Liver (tissue), 9 donors: ENCODE measurements around the gene ZNFX1. TPM values are rescaled to one million over a fixed set of nuclear protein-coding genes. Genes with fewer than 3 reads are reported as not detected.

Source experiments
- DNase-seq: peaks from one replicate; pipeline ENCODE4 v3.0.0-alpha.2; 2017; ENCODE audit warnings: low spot score
- H3K27ac ChIP-seq, 2 donors: one replicate each; pipeline ENCODE4 v1.7.0; 2013; ENCODE audit warnings: inconsistent platforms in 2 of 2, low read length in 2 of 2, control low read depth in 1 of 2, low read depth in 1 of 2, mild to moderate bottlenecking in 1 of 2
- H3K27me3 ChIP-seq, 4 donors: one replicate each; pipeline versions ENCODE4 v1.6.1 to v1.7.0; 2013; ENCODE audit warnings: low read length in 3 of 4, inconsistent platforms in 1 of 4, mild to moderate bottlenecking in 1 of 4, moderate library complexity in 1 of 4; ENCODE audit not compliant: control insufficient read depth in 4 of 4, insufficient read depth in 4 of 4
- H3K36me3 ChIP-seq, 4 donors: one replicate each; pipeline versions ENCODE4 v1.6.1 to v1.7.0; 2013; ENCODE audit warnings: low read length in 3 of 4, mild to moderate bottlenecking in 3 of 4, low read depth in 1 of 4, moderate library complexity in 1 of 4; ENCODE audit not compliant: control insufficient read depth in 4 of 4, insufficient read depth in 3 of 4
- H3K4me1 ChIP-seq, 4 donors: one replicate each; pipeline versions ENCODE4 v1.6.1 to v1.7.0; 2013; ENCODE audit warnings: low read length in 3 of 4, mild to moderate bottlenecking in 3 of 4, moderate library complexity in 1 of 4; ENCODE audit not compliant: control insufficient read depth in 4 of 4, insufficient read depth in 4 of 4
- H3K4me3 ChIP-seq, 3 donors: one replicate each; pipeline versions ENCODE4 v1.6.1 to v1.7.0; 2013; ENCODE audit warnings: low read length in 3 of 3, control low read depth in 1 of 3, low read depth in 1 of 3, mild to moderate bottlenecking in 1 of 3
- H3K9ac ChIP-seq, 2 donors: one replicate each; pipeline ENCODE4 v1.7.0; 2013; ENCODE audit warnings: low read length in 2 of 2, mild to moderate bottlenecking in 2 of 2, moderate library complexity in 2 of 2, control low read depth in 1 of 2, low read depth in 1 of 2
- H3K9me3 ChIP-seq, 4 donors: one replicate each; pipeline versions ENCODE4 v1.6.1 to v1.7.0; 2013; ENCODE audit warnings: low read length in 3 of 4; ENCODE audit not compliant: control insufficient read depth in 4 of 4
- CTCF ChIP-seq: fragments of 150-350 bp; IDR thresholded peaks from 2 replicates; pipeline ENCODE4 v1.5.1; 2017; ENCODE audit warnings: improper control_type of control experiment, low read depth, low read length; ENCODE audit not compliant: missing input control
- EGR1 ChIP-seq, 2 donors: IDR thresholded peaks; 2 replicates each; pipeline ENCODE4 v1.6.1; 2016 to 2018; ENCODE audit warnings: antibody characterized with exemption in 2 of 2, low read depth in 2 of 2
- FOXA1 ChIP-seq: IDR thresholded peaks from 2 replicates; pipeline ENCODE4 v1.6.1; 2016; ENCODE audit warnings: antibody characterized with exemption
- FOXA2 ChIP-seq: IDR thresholded peaks from 2 replicates; pipeline ENCODE4 v1.6.1; 2016; ENCODE audit warnings: antibody characterized with exemption
- HNF4A ChIP-seq, 2 donors: conservative IDR thresholded peaks; 2 replicates each; pipeline ENCODE4 v1.6.1; 2016; ENCODE audit warnings: antibody characterized with exemption in 2 of 2, mild to moderate bottlenecking in 2 of 2
- HNF4G ChIP-seq: IDR thresholded peaks from 2 replicates; pipeline ENCODE4 v1.6.1; 2016; ENCODE audit warnings: antibody characterized with exemption
- JUND ChIP-seq, 2 donors: IDR thresholded peaks; 2 replicates each; pipeline ENCODE4 v1.6.1; 2016; ENCODE audit warnings: antibody characterized with exemption in 2 of 2
- MAX ChIP-seq: IDR thresholded peaks from 2 replicates; pipeline ENCODE4 v1.6.1; 2016; ENCODE audit warnings: antibody characterized with exemption
- NR2F2 ChIP-seq: IDR thresholded peaks from 2 replicates; pipeline ENCODE4 v1.6.1; 2016; ENCODE audit warnings: antibody characterized with exemption
- RAD21 ChIP-seq, 2 donors: IDR thresholded peaks; 2 replicates each; pipeline ENCODE4 v1.6.1; 2016; ENCODE audit warnings: antibody characterized with exemption in 2 of 2, mild to moderate bottlenecking in 2 of 2
- RXRA ChIP-seq, 2 donors: IDR thresholded peaks; 2 replicates each; pipeline ENCODE4 v1.6.1; 2017 to 2018; ENCODE audit warnings: antibody characterized with exemption in 2 of 2, mild to moderate bottlenecking in 1 of 2
- SP1 ChIP-seq: IDR thresholded peaks from 2 replicates; pipeline ENCODE4 v1.6.1; 2018; ENCODE audit warnings: antibody characterized with exemption, mild to moderate bottlenecking
- TAF1 ChIP-seq: conservative IDR thresholded peaks from 2 replicates; pipeline ENCODE4 v1.6.1; 2016; ENCODE audit warnings: antibody characterized with exemption, mild to moderate bottlenecking
- YY1 ChIP-seq: IDR thresholded peaks from 2 replicates; pipeline ENCODE4 v1.6.1; 2016; ENCODE audit warnings: antibody characterized with exemption, mild to moderate bottlenecking
- ZBTB33 ChIP-seq: IDR thresholded peaks from 2 replicates; pipeline ENCODE4 v1.6.1; 2016; ENCODE audit warnings: antibody characterized with exemption
- WGBS: extraction: QIAGEN DNeasy Blood & Tissue Kit; methylation state at CpG from one replicate; pipeline ENCODE4 v1.1.7; 2013; 5-methylcytosine and 5-hydroxymethylcytosine counted together
- polyA plus RNA-seq, 2 donors: library from polyadenylated mRNA; stranded (reverse) in 1 of 2; unstranded in 1 of 2; fragments of 200-250 nt in 1 of 2; fragments of >200 nt in 1 of 2; fragmentation: Nextera tagmentation in 1 of 2; extraction: Ambion mirVana in 1 of 2; gene quantifications; one replicate each; pipeline versions ENCODE4 v1.2.1 to v1.2.3, GENCODE V29; 2013 to 2015
- total RNA-seq, 2 donors: library from RNA; depleted of rRNA; stranded (reverse); fragments of >200 nt; gene quantifications; one replicate each; pipeline ENCODE4 v1.2.3, GENCODE V29; 2014
- donor health status: healthy.
- donor health status: healthy.
- donor health status: healthy.
- donor health status: healthy.
- donor health status: healthy.

The ZNFX1 gene
- total and polyA plus RNA-seq, 4 donors: 6.9 to 16.1 (median 8.7) TPM

GRCh38 chr20:49277786-49278035 lies 146 bp downstream of the ZNFX1 start:
- Histone ChIP-seq H3K27ac (peak overlapping the region; percentile 91 to 97), H3K9me3 (peaks cover 4 to 13% (median 6%) of the 10 kb centered on the region in 4 donors), H3K9ac (peak overlapping the region; percentile 33 to 74), H3K27me3 (no peaks in the 10 kb centered on the region), H3K4me1 (peaks cover 0 to 38% (median 22%) of the 10 kb centered on the region in 4 donors), H3K4me3 (peak overlapping the region; percentile 85 to 95 (median 95)), H3K36me3 (peaks cover 22 to 39% (median 30%) of the 10 kb centered on the region in 4 donors)
- DNase-seq: no peak
- TF ChIP-seq NR2F2: no peak
- TF ChIP-seq RAD21 (IDR thresholded peaks at IDR 0.05): no peak
- TF ChIP-seq MAX: no peak
- TF ChIP-seq SP1: no peak
- TF ChIP-seq HNF4A (conservative IDR thresholded peaks at IDR 0.05): no peak
- no peak for TF ChIP-seq FOXA2
- TF ChIP-seq HNF4G: no peak
- no peak for TF ChIP-seq TAF1
- no peak for TF ChIP-seq YY1
- TF ChIP-seq JUND (IDR thresholded peaks at IDR 0.05): no peak
- under 1% methylated on average over 22 of the region's 22 CpGs for WGBS

GRCh38 chr20:49276961-49277785 lies 684 bp downstream of the ZNFX1 start:
- Histone ChIP-seq H3K4me3 (peak overlapping the region; percentile 85 to 95 (median 95)), H3K27ac (peak overlapping the region; percentile 91 to 97), H3K4me1 (peaks cover 0 to 41% (median 25%) of the 10 kb centered on the region in 4 donors), H3K9me3 (peaks cover 4 to 13% (median 6%) of the 10 kb centered on the region in 4 donors), H3K9ac (peak overlapping the region; percentile 33 to 74), H3K36me3 (peaks cover 19 to 35% (median 25%) of the 10 kb centered on the region in 4 donors), H3K27me3 (no peaks in the 10 kb centered on the region)
- no peak for TF ChIP-seq JUND (IDR thresholded peaks at IDR 0.05)
- no peak for TF ChIP-seq HNF4G
- no peak for TF ChIP-seq FOXA2
- no peak for TF ChIP-seq CTCF
- no peak for TF ChIP-seq RXRA (IDR thresholded peaks at IDR 0.05)
- no peak for TF ChIP-seq EGR1 (IDR thresholded peaks at IDR 0.05; ENCODE audit: low read depth in 2 of 2)
- no peak for TF ChIP-seq RAD21 (IDR thresholded peaks at IDR 0.05)
- no peak for TF ChIP-seq ZBTB33
- TF ChIP-seq FOXA1: no peak
- WGBS: 2% methylated on average over 31 of the region's 31 CpGs
- DNase-seq: peak; percentile 46
